Measurements from ENCODE around the gene PHKA2.

PHKA2 gene

GRCh38 chrX:19003756-19004155, 19.8 kb upstream of the PHKA2 start:
- H3K36me3 ChIP-seq (ENCODE audit: insufficient read depth, low read length): no peaks in the 10 kb centered on the region
- H3F3A ChIP-seq (ENCODE audit: low read depth): no peaks in the 10 kb centered on the region
- H3K4me2 ChIP-seq (ENCODE audit: low read depth, low read length, poor library complexity, severe bottlenecking): no peak overlapping the region
- H2AFZ ChIP-seq (ENCODE audit: low read length): no peak overlapping the region
- H3K79me2 ChIP-seq (ENCODE audit: insufficient read depth, low read length): no peaks in the 10 kb centered on the region
- no peaks in the 10 kb centered on the region for H4K20me1 ChIP-seq (ENCODE audit: insufficient read depth, low read length, poor library complexity, severe bottlenecking)
- H3K4me3 ChIP-seq (ENCODE audit: low read length, poor library complexity, severe bottlenecking): no peak overlapping the region
- H3K27me3 ChIP-seq (ENCODE audit: insufficient read depth, low read length, poor library complexity, severe bottlenecking): no peaks in the 10 kb centered on the region
- no peak overlapping the region for H3K9ac ChIP-seq (ENCODE audit: low read depth, low read length, poor library complexity, severe bottlenecking)
- no peaks in the 10 kb centered on the region for H3K4me1 ChIP-seq (ENCODE audit: insufficient read depth, low read length, poor library complexity, severe bottlenecking)
- no peaks in the 10 kb centered on the region for H3K9me2 ChIP-seq (replicated peaks; ENCODE audit: low read depth, low read length)
- TF ChIP-seq CTCF (conservative IDR thresholded peaks at IDR 0.05; ENCODE audit: low read length): no peak
- no peaks in the 10 kb centered on the region for H3K9me3 ChIP-seq (ENCODE audit: insufficient read depth, low read depth, low read length)

- Histone ChIP-seq H3K4me1 (ENCODE audit: insufficient read depth, low read length, poor library complexity, severe bottlenecking) (no peaks in the 10 kb centered on the region), H2AFZ (ENCODE audit: low read length) (no peak overlapping the region), H3K4me3 (ENCODE audit: low read length, poor library complexity, severe bottlenecking) (no peak overlapping the region), H4K20me1 (ENCODE audit: insufficient read depth, low read length, poor library complexity, severe bottlenecking) (no peaks in the 10 kb centered on the region), H3K4me2 (ENCODE audit: low read depth, low read length, poor library complexity, severe bottlenecking) (no peak overlapping the region), H3K9me3 (ENCODE audit: insufficient read depth, low read depth, low read length) (no peaks in the 10 kb centered on the region), H3K79me2 (ENCODE audit: insufficient read depth, low read length) (no peaks in the 10 kb centered on the region), H3F3A (ENCODE audit: low read depth) (no peaks in the 10 kb centered on the region), H3K27me3 (ENCODE audit: insufficient read depth, low read length, poor library complexity, severe bottlenecking) (no peaks in the 10 kb centered on the region), H3K36me3 (ENCODE audit: insufficient read depth, low read length) (no peaks in the 10 kb centered on the region), H3K9me2 (replicated peaks; ENCODE audit: low read depth, low read length) (no peaks in the 10 kb centered on the region), H3K9ac (ENCODE audit: low read depth, low read length, poor library complexity, severe bottlenecking) (no peak overlapping the region)
- TF ChIP-seq CTCF (conservative IDR thresholded peaks at IDR 0.05; ENCODE audit: low read length) (no peak), EZH2phosphoT487 (IDR thresholded peaks at IDR 0.05; ENCODE audit: borderline replicate concordance) (no peak)
These were observed 14.7 kb upstream of the PHKA2 start for GRCh38 chrX:18998653-18999052.

- Histone ChIP-seq H2AFZ (ENCODE audit: low read length) (no peak overlapping the region), H3K36me3 (ENCODE audit: insufficient read depth, low read length) (no peaks in the 10 kb centered on the region)
These were observed 14.0 kb upstream of the PHKA2 start for GRCh38 chrX:18997916-18998315.

More at GRCh38 chrX:18997916-18998315, 14.0 kb upstream of the PHKA2 start:
- no peaks in the 10 kb centered on the region for H3K79me2 ChIP-seq (ENCODE audit: insufficient read depth, low read length)
- no peak overlapping the region for H3K9ac ChIP-seq (ENCODE audit: low read depth, low read length, poor library complexity, severe bottlenecking)
- H3K4me3 ChIP-seq (ENCODE audit: low read length, poor library complexity, severe bottlenecking): no peak overlapping the region
- no peaks in the 10 kb centered on the region for H4K20me1 ChIP-seq (ENCODE audit: insufficient read depth, low read length, poor library complexity, severe bottlenecking)
- H3K9me3 ChIP-seq (ENCODE audit: insufficient read depth, low read depth, low read length): no peaks in the 10 kb centered on the region
- no peaks in the 10 kb centered on the region for H3K27me3 ChIP-seq (ENCODE audit: insufficient read depth, low read length, poor library complexity, severe bottlenecking)
- H3K4me1 ChIP-seq (ENCODE audit: insufficient read depth, low read length, poor library complexity, severe bottlenecking): no peaks in the 10 kb centered on the region
- H3F3A ChIP-seq (ENCODE audit: low read depth): no peaks in the 10 kb centered on the region
- TF ChIP-seq EZH2phosphoT487 (IDR thresholded peaks at IDR 0.05; ENCODE audit: borderline replicate concordance) (no peak), CTCF (conservative IDR thresholded peaks at IDR 0.05; ENCODE audit: low read length) (no peak)
- H3K9me2 ChIP-seq (replicated peaks; ENCODE audit: low read depth, low read length): no peaks in the 10 kb centered on the region
- no peak overlapping the region for H3K4me2 ChIP-seq (ENCODE audit: low read depth, low read length, poor library complexity, severe bottlenecking)

Data from Loucy (cell line).